IPS-11a (cell line): ENCODE results near the gene PSD.
"Not testable (repeated sequence)": the region's sequence is repeated elsewhere in the genome, so short reads cannot be mapped to it uniquely, and the experiment has no call there.

Experiments used
- H3K4me3 ChIP-seq: one replicate; pipeline ENCODE4 v1.5.1; 2013; ENCODE audit warnings: low read depth, low read length, control low read depth

Gene PSD

DNA sequence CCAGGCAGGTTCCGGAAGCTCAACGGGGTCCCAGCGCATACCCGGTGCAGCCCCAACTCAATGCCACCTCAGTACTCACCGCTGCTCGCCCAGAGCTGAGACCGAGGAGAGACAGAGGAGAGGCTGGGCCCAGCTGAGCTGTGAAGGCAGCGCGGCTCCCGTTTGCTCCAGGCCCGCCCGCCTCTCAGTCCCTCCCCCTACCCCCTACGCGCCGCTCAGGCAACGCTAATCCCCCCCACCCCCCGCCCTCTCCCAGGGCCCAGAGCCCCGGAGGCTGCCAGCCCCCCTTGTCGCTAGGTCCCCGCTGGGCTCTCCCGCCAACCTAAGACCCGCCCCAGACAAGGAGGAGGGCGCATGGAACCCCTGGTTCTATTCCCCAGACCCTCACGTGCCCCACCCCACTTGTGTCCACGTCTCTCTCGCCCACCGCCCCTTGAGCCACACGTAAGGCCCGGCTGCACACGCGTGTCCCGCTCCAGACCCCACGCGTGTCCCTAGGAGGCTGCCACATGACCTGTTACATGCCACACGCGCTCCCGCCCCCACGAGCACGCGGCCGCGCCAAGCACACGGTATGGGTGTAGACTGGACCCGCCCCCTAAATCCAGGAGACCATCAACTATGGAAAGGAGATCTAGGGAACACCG, at the start of gene PSD:
PSD (minus strand) TSS at position 164 of the 647 bp plus-strand sequence. CDS start 1,747 bp downstream, outside the sequence.
- peak within 1 kb of the TSS; percentile 89 for H3K4me3 ChIP-seq

DNA sequence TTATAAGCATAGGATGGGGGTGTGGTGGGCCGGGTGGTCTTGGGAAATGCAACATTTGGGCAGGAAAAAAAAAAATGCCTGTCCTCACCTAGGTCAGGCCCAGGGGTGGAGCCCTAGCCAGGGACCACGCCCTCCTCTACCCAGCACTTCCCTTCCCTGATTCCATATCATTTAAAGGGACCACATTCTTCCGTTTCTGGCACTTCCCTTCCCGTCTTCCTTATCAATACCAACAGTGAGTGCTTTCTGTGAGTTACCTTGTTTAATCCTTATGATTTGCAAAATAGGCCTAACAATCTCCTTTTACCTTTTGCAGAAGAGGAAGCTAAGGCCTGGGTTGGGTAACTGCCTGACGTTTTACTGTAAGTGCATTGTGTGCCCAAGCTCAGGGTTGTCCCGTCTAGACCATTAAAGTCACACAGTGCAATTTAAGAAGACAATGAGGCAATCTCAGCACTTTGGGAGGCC, 49.4 kb upstream of the PSD start:
- no peak overlapping the region for H3K4me3 ChIP-seq

DNA sequence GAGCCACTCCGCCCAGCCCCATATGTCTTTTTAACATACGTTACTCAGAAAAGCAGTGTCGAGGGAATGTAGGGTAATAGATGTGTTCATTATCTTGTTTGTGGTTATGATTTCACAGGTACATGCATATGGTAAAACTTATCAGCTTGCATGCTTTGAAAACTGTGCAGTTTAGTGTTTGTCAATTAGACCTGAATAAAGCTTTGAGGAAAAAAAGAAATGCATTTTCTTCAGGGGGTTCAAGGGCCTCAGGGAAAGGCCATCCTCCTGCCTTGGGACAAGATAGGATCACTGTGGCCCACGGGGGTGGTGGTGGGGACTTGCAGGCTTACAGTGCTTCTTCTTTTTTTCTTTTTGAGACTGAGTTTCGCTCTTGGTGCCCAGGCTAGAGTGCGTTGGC, 48.7 kb upstream of the PSD start:
- H3K4me3 ChIP-seq, result no peak overlapping the region

DNA sequence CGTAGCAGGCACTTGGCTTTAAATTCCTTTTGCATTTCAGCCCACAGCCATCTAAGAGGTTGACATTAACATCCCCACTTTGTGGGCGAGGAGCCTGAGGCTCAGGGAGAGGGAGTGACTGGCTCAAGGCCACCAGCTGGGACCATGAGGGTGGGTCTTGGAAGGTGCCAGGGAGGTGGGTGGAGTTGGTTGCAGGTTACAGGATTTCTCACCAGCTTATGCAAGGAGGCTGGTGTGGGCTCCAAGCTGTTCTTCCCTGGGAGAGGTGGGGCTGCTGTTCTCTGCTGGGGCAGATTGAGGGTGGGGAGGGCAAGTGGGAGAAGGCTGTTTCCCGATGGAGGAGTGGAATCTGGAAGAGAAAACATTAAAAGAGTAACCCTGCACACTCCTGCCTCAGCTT, 46.9 kb upstream of the PSD start:
- H3K4me3 ChIP-seq, result no peak overlapping the region

DNA sequence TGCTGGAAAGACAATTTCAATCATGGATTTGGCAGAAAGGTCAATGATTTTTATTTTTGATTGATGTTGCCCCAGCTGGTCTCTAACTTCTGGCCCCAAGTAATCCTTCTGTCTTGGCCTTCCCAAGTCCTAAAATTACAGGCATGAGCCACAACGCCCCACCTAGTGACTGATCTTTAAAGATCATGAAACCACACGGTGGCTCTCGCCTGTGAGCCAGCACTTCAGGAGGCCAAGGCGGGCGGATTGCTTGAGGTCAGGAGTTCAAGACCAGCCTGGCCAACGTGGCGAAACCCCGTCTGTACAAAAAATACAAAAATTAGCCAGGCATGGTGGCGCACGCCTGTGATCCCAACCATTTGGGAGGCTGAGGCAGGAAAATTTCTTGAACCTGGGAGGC, 45.4 kb upstream of the PSD start:
- H3K4me3 ChIP-seq, result no peak overlapping the region

DNA sequence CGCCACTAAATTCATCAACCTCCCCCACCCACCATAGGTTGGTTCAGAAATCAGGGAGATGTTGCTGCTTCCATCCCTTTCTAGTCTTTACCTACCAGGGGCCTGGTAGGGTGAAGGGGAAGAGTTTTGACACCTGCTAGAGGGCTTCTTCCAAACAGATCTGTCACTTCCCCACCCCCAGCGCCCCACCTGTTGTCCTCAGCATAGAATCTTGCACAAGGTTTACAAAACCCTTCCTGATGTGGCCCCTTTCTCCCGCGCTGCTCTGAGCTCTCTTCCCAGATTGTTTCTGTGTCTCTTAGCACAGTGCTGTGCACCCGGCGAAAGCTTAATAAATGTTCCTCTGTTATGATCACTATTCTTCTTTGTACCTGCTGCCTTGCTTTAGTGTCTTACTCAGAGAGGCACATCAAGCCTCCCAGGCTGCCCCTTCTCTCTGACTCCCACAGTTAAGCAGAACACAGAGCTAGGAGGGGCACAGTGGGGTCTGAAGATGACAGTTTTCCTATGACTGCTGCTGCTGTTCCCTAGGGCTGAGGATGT, 44.0 kb upstream of the PSD start:
- no peak overlapping the region for H3K4me3 ChIP-seq

DNA sequence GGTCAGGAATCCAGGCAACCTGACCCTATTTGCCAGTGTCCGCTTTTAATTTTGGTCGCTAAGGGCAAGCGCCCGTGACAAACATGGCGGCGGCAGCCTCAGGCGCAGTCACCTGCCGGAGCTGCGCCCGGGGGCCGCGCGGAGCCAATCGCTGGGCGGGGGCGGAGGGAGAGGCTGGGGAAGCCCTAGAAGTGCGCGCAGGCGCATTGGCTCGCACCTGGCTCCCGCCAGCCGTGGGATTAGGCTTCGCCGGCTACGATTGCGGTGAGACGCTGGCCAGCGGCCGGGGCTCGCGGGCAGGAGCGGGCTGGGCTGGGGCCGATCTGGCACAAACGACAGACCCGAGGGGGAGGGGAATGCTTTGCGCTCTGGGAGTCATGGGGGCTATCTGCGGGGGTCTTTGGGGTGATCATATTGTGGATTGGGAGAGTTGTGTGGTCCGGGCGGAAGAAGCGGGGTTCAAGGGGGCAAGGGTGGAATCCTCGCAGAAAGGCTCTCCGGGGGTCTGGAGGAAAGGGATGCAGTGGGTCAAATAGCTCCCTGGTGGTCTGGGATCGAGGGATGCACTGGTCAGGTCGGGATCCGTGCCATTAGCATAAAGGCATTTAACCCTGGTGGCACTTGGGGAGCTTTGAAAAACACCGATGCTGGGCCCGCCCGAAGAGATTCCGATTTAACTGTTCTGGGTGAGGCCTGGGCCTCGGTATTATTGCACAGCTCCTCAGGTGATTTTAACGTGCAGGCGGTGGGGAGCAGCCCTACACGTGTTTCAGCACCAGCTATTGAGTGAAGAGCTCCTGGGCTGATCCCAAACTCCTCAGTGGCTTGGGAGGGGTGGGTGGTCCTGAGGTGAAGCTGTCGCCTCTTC, 42.8 kb upstream of the PSD start:
- peak overlapping the region; percentile 44 for H3K4me3 ChIP-seq

DNA sequence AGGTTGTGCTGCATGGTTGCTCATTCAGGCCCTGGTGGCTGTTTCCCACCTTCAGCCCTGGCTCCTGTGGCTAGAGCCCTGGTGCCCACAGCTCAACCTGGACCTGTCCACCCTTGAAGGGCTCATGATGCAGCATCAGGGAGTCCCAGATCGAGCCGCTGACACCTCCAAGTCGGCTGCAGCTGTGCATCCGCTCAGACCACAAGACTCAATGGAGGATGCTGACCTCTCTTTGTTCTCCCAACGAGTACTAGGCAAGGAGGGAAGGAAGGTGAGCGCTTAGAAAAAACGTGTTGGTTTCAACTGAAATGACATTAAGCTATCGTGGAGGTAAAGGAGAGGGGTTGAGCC, 42.2 kb upstream of the PSD start:
- no peak overlapping the region for H3K4me3 ChIP-seq

DNA sequence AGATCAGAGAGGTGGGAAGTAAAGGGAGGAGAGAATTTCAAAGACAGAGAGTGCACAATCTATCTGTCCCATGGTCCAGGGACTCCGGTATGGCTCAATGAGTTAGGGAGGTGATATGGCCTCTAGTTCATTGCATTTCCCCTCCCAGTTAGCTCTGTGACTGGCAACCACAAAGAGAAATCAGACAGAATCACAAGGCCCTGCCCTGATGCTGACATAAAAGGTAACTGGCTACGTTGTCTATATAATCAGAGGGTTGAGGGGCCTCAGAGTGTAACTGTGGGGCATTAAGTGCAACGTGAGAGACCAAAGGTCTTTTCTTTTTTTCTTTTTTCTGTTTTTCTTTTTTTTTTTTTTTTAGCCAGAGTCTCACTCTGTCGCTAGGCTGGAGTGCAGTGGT, 40.1 kb upstream of the PSD start:
- H3K4me3 ChIP-seq, result no peak overlapping the region

DNA sequence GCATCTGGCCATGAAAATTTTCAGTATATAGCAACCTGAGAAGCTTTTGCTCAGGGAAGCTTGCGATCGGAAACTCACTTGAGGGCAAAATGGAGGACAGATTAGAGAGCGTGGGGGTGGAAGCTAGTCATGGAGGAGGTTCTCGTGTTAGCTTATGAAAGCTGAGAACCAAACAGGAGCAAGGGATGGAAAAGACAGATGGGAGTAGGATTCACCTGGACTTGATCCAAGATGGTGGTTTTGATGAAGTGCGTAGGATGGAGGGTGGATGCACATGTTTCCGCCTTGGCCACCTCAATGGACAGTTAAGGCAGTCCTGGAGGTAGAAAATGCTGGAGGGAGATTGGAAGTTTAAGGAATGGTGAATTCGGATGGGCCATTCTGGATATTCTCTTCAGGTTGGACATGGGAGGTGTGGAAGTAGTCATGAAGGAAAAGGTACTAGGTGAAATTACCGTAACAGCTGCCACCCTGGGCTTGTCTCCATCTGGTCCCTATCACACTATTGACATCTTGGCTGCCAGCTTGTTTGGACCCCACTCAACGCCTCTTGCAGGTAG, 39.1 kb upstream of the PSD start:
- no peak overlapping the region for H3K4me3 ChIP-seq

DNA sequence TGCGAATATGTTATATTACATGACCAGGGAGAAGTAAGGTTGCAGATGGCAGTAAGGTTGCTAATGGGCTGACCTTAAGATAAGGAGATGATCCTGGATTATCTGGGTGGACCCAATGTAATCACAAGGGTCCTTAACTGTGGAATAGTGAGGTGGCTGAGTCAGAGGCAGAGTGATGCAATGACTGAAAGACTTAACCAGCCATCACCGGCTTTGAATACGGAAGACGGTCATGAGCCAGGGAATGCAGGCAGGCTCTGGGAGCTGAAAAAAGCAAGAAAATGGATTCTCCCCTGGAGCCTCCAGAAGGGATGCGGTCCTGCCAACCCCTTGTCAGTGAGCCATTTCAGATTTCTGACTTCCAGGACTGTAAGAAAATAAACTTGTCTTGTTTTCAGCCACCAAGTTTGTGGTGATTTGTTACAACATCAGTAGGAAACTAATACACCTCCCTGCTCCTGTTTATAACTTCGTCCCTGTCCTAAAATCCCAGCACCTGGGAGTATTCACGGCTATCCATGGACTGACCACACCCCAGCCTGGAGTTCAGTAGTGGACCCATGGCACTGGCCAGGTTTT, 37.4 kb upstream of the PSD start:
- no peak overlapping the region for H3K4me3 ChIP-seq

DNA sequence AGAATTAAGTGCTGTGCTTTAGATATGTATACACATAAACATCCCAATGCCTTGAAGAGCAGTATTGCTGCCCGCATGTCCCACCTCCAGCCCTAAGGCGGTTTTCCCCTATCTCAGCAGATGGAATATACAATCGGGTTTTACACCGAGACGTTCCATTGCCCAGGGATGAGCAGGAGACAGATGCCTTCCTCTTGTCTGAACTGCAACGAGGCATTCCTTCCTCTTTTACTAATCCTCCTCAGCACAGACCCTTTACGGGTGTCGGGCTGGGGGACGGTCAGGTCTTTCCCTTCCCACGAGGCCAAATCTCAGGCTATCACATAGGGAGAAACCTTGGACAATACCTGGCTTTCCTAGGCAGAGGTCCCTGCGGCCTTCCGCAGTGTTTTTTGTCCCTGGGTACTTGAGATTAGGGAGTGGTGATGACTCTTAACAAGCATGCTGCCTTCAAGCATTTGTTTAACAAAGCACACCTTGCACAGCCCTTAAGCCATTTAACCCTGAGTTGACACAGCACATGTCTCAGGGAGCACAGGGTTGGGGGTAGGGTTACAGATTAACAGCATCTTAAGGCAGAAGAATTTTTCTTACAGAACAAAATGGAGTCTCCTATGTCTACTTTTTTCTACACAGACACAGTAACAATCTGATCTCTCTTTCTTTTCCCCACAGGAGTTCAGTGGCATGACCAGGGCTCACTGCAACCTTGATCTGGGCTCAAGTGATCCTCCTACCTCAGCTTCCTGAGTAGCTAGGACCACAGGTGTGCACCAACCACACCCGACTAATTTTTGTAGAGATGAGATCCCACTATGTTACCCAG, 36.3 kb upstream of the PSD start:
- H3K4me3 ChIP-seq, result not testable (repeated sequence)

DNA sequence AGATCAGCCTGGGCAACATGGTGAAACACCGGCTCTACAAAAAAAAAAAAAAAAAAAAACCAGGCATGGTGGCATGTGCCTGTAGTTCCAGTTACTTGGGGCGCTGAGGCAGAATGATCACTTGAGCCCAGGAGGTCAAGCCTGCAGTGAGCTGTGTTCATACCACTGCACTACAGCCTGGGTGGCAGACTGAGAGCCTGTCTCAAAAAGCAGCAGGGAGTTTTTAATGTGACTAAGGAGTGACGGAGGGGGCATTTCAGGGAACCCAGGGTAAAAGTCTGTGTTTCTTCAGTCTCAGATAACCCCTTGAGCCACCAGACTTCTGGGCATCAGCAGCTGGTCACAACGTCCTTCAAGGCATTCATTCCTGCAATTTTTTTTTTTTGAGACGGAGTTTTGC, 34.9 kb upstream of the PSD start:
- H3K4me3 ChIP-seq, result no peak overlapping the region

DNA sequence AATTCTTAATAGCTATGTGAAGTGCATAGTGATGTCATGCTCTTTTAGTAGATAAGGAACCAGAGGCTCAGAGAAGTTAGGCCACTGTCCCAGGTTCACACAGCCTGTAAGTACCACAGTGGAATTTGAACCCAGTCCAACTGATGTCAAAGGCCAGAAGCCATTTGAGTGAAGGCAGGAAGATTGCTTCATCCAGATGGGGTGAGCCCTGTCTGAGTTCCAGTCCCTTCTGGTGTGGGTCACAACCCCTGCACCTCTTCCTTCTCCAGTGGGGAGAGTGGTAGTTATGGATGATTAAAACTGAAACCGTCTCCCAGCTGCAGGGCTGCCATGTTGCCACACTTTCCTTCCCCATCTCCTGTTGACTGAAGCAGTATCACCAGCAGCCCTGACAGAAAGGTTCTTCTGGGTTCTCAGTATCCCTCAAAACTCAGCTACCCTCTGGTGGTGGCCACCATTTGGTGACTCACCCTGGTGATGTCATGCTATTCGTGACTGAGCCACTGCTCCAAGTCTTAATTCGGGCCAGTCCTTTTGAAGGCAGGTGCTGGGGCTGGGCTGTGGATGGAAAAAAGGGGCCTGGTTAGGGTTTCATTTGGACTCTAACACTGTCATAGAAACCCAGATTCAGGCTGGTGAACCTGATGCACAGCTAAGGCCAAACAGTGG, 34.2 kb upstream of the PSD start:
- no peak overlapping the region for H3K4me3 ChIP-seq

DNA sequence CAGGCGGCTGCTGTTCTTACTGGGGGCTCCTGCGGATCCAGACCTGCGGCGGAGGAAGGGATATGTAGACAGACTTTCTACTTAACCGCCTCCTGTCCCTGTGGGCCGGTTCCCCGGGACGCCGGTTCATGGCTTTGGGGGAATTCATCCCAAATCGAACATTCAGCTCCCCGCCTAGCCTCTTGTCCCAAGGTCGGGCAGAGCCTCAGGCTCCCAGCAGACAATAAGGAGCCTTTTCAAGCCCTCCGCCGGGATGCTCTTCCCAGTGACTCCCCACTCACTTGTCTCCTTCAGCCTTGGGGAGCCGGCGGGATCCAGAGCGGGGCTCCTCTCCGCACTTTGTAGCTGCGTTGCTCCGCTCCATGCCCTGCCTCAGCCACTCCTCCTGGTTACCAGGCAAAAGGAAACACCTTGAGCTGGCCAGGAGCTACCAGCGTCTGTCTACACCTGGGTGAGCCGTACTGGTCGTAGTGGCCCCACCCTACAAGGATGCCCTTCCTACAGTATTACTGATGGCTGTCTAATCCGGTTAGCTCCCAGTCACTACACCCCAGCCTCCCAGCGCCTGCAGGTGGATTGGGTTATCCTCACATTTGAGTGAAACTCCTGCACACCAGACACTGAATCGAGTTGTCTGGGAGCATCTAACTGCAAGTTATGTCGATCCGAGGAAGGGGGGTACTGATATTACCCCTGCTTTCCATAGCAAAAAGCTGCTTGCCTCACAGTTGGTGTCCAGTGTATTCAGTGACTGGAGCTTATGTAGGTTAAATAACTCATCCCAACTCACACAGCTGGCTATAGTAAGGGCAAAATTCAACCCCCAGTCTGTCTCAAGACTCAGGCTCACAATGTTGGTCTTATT, 32.8 kb upstream of the PSD start, which contains the start of gene C10orf95:
C10orf95 (minus strand) TSS at position 439 of the 865 bp plus-strand sequence. CDS start 450 bp downstream, outside the sequence.
- H3K4me3 ChIP-seq, result peak within 1 kb of the TSS; percentile 93

DNA sequence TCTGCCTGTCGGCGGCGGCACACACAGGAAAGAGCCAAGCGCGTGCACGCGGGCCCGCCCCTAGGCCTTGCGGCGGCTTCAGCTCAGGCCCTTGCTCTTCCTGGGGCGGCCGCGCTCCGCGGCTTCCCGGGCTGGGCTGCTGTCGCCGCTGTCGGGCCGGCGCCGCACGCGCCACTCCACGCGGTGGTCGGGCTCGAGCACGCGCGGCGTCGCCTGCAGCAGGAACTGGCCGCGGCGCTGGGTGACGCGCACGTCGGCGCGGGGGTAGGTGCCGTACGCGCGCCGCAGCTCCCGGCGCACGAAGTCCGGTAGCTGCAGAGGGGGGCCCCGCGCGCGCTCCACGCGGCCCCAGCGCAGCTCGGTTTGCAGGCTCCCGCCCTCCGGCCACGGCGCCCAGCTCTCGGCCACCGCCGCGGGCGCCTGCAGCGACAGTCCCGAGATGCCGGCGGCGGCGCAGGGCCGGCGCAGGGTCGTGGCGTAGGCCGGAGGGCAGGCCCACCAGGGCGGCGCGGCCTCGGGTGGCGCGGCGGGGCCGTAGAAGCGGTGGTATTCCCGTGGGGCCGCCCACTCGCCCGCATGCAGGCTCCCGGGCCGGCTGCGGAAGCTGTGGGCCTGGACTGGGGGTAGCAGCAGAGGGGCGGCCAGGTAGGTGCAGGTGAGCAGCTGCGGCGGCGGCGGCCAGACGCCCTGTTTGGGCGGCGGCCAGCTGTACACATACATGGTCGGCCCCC, 32.0 kb upstream of the PSD start:
- H3K4me3 ChIP-seq, result peak overlapping the region; percentile 93

DNA sequence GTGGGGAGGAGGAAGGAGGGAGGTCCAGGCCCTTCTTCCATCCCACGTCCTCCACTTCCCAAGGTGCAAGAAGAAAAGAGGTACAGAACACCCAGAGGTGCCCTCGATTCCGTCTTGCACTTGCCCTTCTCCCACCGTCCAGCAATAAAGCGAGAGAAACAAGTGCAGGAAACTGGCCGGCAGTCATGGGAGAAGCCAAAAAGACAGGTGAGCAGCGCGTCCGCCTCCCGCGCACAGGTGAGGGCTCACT, 31.5 kb upstream of the PSD start:
- H3K4me3 ChIP-seq, result peak overlapping the region; percentile 93

DNA sequence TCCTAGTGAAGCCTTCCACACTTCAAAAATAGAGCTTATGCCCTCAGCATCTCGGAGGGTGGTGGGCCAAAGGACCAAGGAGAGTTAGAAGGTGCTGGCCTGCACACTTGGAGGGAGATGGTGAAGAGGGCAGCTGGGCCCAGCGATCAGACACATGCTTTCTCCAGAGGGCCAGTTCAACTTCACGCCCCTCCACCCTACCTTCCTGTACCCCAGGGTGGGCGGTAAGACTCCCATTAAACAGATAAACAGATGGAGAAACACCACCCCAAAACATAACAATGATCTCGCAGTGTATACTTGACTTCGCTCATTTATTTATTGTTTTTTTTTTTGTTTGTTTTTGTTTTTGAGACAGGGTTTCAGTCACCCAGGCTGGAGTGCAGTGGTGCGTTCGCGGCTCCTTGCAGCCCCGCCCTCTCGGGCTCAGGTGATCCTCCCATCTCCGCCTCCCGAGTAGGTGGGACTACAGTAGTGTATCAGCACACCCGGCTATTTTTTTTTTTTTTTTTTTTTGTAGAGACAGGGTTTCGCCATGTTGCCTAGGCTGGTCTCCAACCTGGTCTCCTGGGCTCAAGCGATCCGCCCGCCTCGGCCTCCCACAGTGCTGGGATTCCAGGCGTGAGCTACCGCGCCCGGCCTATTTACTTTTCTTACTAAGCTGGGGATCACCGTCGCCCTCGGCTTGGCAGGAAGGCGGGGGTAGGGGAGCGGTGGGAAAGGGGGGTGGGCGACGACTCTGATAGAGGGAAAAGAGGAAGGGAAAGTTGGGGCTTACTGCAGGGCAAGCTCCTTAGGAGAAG, 30.9 kb upstream of the PSD start:
- H3K4me3 ChIP-seq, result peak overlapping the region; percentile 93
